GM18505 (cell line): ENCODE measurements around the gene FHL2.

Experiments used
- ATAC-seq: cut with Tn5 transposase; IDR thresholded peaks from one replicate; pipeline ENCODE4 v1.9.1; 2021; ENCODE audit not compliant: unreplicated experiment
- POLR2A ChIP-seq: IDR thresholded peaks from 4 replicates; pipeline ENCODE4 v1.6.1; 2011; ENCODE audit warnings: borderline replicate concordance; ENCODE audit not compliant: insufficient read depth, insufficient read length; ENCODE audit errors: extremely low read depth

Gene FHL2

GRCh38 chr2:105411720-105412407 lies 13.0 kb upstream of the FHL2 start:
- no peak for ATAC-seq
- TF ChIP-seq POLR2A = no peak

GRCh38 chr2:105410554-105410953 lies 11.7 kb upstream of the FHL2 start:
- TF ChIP-seq POLR2A = no peak
- ATAC-seq = no peak

- TF ChIP-seq POLR2A = no peak
- no peak for ATAC-seq
Measured at GRCh38 chr2:105409717-105410116, 10.9 kb upstream of the FHL2 start.

- ATAC-seq = no peak
- TF ChIP-seq POLR2A = no peak
Measured at GRCh38 chr2:105407946-105408743, 9.3 kb upstream of the FHL2 start.

GRCh38 chr2:105406221-105406620 lies 7.4 kb upstream of the FHL2 start:
- TF ChIP-seq POLR2A = no peak
- no peak for ATAC-seq

GRCh38 chr2:105405291-105405690 lies 6.4 kb upstream of the FHL2 start:
- no peak for TF ChIP-seq POLR2A

GRCh38 chr2:105404736-105405135 lies 5.9 kb upstream of the FHL2 start:
- no peak for ATAC-seq
- no peak for TF ChIP-seq POLR2A

More at GRCh38 chr2:105405291-105405690, 6.4 kb upstream of the FHL2 start:
- no peak for ATAC-seq

- TF ChIP-seq POLR2A = no peak
- no peak for ATAC-seq
Measured at GRCh38 chr2:105403783-105404698, 5.2 kb upstream of the FHL2 start.

GRCh38 chr2:105403241-105403782 lies 4.5 kb upstream of the FHL2 start:
- TF ChIP-seq POLR2A = no peak
- ATAC-seq = no peak

GRCh38 chr2:105402809-105403208 lies 4.0 kb upstream of the FHL2 start:
- no peak for ATAC-seq
- no peak for TF ChIP-seq POLR2A

- no peak for TF ChIP-seq POLR2A
- ATAC-seq = no peak
Measured at GRCh38 chr2:105401867-105402266, 3.0 kb upstream of the FHL2 start.

- no peak for ATAC-seq
- no peak for TF ChIP-seq POLR2A
Measured at GRCh38 chr2:105400138-105400540, 1.3 kb upstream of the FHL2 start.
